Caco-2 (cell line): Measurements from ENCODE around the gene ADGRL2. TPM values are rescaled to one million over a fixed set of nuclear protein-coding genes. Genes with fewer than 3 reads are reported as not detected.

ENCODE experiments used
- BruUV-seq: library from RNA; stranded (reverse); fragments of 400-500 nt; replicated peaks from 2 replicates; lab custom pipeline; 2021; lab: Mats Ljungman, UMichigan
- CTCF ChIA-PET: fragments of 300-600 bp; sonication (Branson Sonifier 250); formaldehyde crosslinking; loops from one replicate; lab custom pipeline; 2022; ENCODE audit warnings: antibody characterized with exemption; lab: Charles Lee
- POLR2A ChIA-PET: fragments of 300-600 bp; sonication (Branson Sonifier 250); formaldehyde crosslinking; loops from one replicate; lab custom pipeline; 2022; ENCODE audit warnings: antibody characterized with exemption; lab: Charles Lee
- DNase-seq, 2 experiments: peaks; one replicate each; pipeline versions ENCODE4 v3.0.0 to v3.0.0-alpha.2; 2020 to 2022
- H3K27me3 ChIP-seq: replicated peaks from 2 replicates; pipeline ENCODE4 v1.6.0; 2011; ENCODE audit warnings: low read length; ENCODE audit not compliant: control insufficient read depth, insufficient read depth
- H3K36me3 ChIP-seq: 2 replicates; pipeline ENCODE4 v1.5.1; 2011; ENCODE audit warnings: low read length; ENCODE audit not compliant: control insufficient read depth, insufficient read depth
- H3K4me1 ChIP-seq: fragments of 250-450 bp; sonication (Bioruptor Pico); 2 replicates; pipeline ENCODE4 v1.5.1; 2020; ENCODE audit warnings: mild to moderate bottlenecking
- H3K4me3 ChIP-seq: 2 replicates; pipeline ENCODE4 v1.5.1; 2011; ENCODE audit warnings: low read depth, mild to moderate bottlenecking, control low read depth, low read length
- H3K9me3 ChIP-seq: fragments of 250-450 bp; sonication (Bioruptor Pico); 2 replicates; pipeline ENCODE4 v1.5.1; 2020; ENCODE audit warnings: mild to moderate bottlenecking, moderate library complexity
- H3K27ac Mint-ChIP-seq: one replicate; pipeline ENCODE4 v1.8.0; 2022; ENCODE audit warnings: mixed read lengths; ENCODE audit not compliant: unreplicated experiment
- H3K27me3 Mint-ChIP-seq: one replicate; pipeline ENCODE4 v1.8.0; 2022; ENCODE audit warnings: mixed read lengths; ENCODE audit not compliant: insufficient read depth, unreplicated experiment
- H3K36me3 Mint-ChIP-seq: one replicate; pipeline ENCODE4 v1.8.0; 2022; ENCODE audit warnings: mild to moderate bottlenecking, mixed read lengths; ENCODE audit not compliant: insufficient read depth, unreplicated experiment
- H3K4me1 Mint-ChIP-seq: one replicate; pipeline ENCODE4 v1.8.0; 2022; ENCODE audit warnings: low read depth, mixed read lengths; ENCODE audit not compliant: unreplicated experiment
- H3K4me3 Mint-ChIP-seq: one replicate; pipeline ENCODE4 v1.8.0; 2022; ENCODE audit warnings: mild to moderate bottlenecking, moderate library complexity, mixed read lengths; ENCODE audit not compliant: unreplicated experiment
- H3K9me3 Mint-ChIP-seq: one replicate; pipeline ENCODE4 v1.8.0; 2022; ENCODE audit warnings: mixed read lengths; ENCODE audit not compliant: unreplicated experiment
- intact Hi-C: fragments of 100-400 bp; cut with micrococcal nuclease; formaldehyde crosslinking; loops from one replicate; pipeline ENCODE4 v1.10.0; 2022; ENCODE audit not compliant: unreplicated experiment
- total RNA-seq: library from RNA; stranded (reverse); gene quantifications from 2 replicates; pipeline ENCODE4 v1.2.3, GENCODE V29; 2022
- TF ChIP-seq, protein P1 (sequence below), 2 experiments: fragments of 200-600 bp in 1 of 2; IDR thresholded peaks; 1 replicate in 1 of 2; 2 replicates in 1 of 2; pipeline versions ENCODE4 v1.5.1 to v1.8.0; 2011 to 2022; ENCODE audit warnings: antibody characterized with exemption in 1 of 2, control low read depth in 1 of 2, inconsistent platforms in 1 of 2, low read depth in 1 of 2, low read length in 1 of 2, mild to moderate bottlenecking in 1 of 2, moderate library complexity in 1 of 2; ENCODE audit not compliant: insufficient read depth in 1 of 2, severe bottlenecking in 1 of 2, unreplicated experiment in 1 of 2

Gene ADGRL2
- total RNA-seq, 1 experiment from 2014 or later = 3.8 TPM

DNA sequence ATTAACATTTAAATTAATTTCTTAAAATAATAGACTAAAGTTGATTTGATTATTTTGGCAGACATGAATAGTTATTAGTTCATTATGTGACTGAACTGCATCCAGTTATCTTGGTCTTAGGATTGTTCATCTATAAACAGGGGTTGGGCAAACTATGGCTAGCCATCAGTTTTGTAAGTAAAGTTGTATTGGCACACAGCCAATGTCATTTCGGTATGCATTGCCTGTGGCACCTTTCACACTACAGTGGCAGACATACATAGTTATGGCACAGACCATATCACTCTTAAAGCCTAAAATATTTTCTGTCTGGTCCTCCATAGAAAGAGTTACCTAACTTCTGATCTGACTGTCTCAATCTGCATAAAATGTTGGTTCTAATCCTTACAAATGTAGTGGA is 27.2 kb downstream of the ADGRL2 start:
- Histone ChIP-seq H3K36me3 (no peaks in the 10 kb centered on the region), H3K27me3 (no peaks in the 10 kb centered on the region), H3K4me1 (no peaks in the 10 kb centered on the region), H3K9me3 (no peaks in the 10 kb centered on the region), H3K4me3 (no peak overlapping the region)
- TF ChIP-seq, protein P1, sequence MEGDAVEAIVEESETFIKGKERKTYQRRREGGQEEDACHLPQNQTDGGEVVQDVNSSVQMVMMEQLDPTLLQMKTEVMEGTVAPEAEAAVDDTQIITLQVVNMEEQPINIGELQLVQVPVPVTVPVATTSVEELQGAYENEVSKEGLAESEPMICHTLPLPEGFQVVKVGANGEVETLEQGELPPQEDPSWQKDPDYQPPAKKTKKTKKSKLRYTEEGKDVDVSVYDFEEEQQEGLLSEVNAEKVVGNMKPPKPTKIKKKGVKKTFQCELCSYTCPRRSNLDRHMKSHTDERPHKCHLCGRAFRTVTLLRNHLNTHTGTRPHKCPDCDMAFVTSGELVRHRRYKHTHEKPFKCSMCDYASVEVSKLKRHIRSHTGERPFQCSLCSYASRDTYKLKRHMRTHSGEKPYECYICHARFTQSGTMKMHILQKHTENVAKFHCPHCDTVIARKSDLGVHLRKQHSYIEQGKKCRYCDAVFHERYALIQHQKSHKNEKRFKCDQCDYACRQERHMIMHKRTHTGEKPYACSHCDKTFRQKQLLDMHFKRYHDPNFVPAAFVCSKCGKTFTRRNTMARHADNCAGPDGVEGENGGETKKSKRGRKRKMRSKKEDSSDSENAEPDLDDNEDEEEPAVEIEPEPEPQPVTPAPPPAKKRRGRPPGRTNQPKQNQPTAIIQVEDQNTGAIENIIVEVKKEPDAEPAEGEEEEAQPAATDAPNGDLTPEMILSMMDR (IDR thresholded peaks at IDR 0.05; ENCODE audit: insufficient read depth in 1 of 2, low read depth in 1 of 2, low read length in 1 of 2, severe bottlenecking in 1 of 2, unreplicated experiment in 1 of 2) = no peak
- intact Hi-C loops = no loop called here
- BruUV-seq = no TSS peak
- POLR2A ChIA-PET = no interaction called here
- CTCF ChIA-PET = no interaction called here
- Mint-ChIP-seq H3K9me3 (no peaks in the 10 kb centered on the region), H3K4me3 (no peak overlapping the region), H3K27ac (no peak overlapping the region), H3K4me1 (no peaks in the 10 kb centered on the region), H3K27me3 (no peaks in the 10 kb centered on the region), H3K36me3 (no peaks in the 10 kb centered on the region)
- DNase-seq = no peak

DNA sequence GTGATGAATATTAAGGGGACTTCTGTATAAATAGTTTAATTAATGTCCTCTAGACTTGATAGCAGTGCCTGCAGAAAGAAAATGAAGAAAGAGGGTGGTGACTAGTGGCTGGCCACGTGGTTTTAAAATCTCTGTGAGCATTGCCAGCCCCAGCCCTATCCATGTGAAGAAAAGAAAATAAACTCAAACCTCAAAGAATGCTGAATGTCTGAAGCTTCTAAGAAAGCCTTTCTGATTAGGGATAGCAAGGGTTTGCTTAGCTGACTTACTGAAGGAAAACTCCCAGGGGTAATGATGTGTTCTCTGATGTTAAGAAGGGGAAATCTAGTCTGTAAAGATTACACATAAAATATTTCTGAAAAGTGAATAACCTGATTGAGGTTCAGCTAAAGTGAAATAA is 31.8 kb downstream of the ADGRL2 start:
- TF ChIP-seq, protein P1 (IDR thresholded peaks at IDR 0.05; ENCODE audit: insufficient read depth in 1 of 2, low read depth in 1 of 2, low read length in 1 of 2, severe bottlenecking in 1 of 2, unreplicated experiment in 1 of 2) = no peak
- no TSS peak for BruUV-seq
- no peak overlapping the region for H3K4me3 Mint-ChIP-seq
- intact Hi-C loops = no loop called here
- H3K27me3 Mint-ChIP-seq = peaks cover 3% of the 10 kb centered on the region
- ChIA-PET POLR2A (no interaction called here), CTCF (no interaction called here)
- no peak overlapping the region for H3K4me3 ChIP-seq
- H3K36me3 Mint-ChIP-seq = no peaks in the 10 kb centered on the region
- no peaks in the 10 kb centered on the region for H3K9me3 Mint-ChIP-seq
- H3K9me3 ChIP-seq = no peaks in the 10 kb centered on the region
- H3K4me1 Mint-ChIP-seq = no peaks in the 10 kb centered on the region
- H3K4me1 ChIP-seq = no peaks in the 10 kb centered on the region
- H3K36me3 ChIP-seq = no peaks in the 10 kb centered on the region
- no peaks in the 10 kb centered on the region for H3K27me3 ChIP-seq
- no peak overlapping the region for H3K27ac Mint-ChIP-seq
- no peak for DNase-seq

DNA sequence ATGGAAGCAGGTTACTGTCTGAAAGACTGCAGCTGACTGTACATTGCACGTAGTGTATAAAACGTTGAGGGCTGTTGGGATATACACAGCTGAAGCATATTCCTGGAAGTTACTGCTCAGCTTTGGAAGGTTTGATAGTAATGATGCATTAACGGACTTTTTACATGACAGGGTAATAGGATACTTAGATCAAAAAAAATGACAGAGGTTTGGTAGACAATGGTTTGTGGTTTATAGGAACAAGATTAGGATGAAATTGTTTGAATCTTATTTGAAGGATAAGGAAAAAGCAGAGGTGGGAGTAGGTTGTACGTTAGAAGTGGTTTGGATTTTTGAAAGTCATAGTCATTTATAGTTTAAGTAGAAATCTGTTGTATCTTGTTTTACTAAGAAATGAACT is 33.0 kb downstream of the ADGRL2 start:
- H3K4me3 ChIP-seq = no peak overlapping the region
- peaks cover 3% of the 10 kb centered on the region for H3K27me3 Mint-ChIP-seq
- ChIA-PET POLR2A (no interaction called here), CTCF (no interaction called here)
- no peak for DNase-seq
- H3K9me3 ChIP-seq = no peaks in the 10 kb centered on the region
- TF ChIP-seq, protein P1 (IDR thresholded peaks at IDR 0.05; ENCODE audit: insufficient read depth in 1 of 2, low read depth in 1 of 2, low read length in 1 of 2, severe bottlenecking in 1 of 2, unreplicated experiment in 1 of 2) = no peak
- H3K4me3 Mint-ChIP-seq = no peak overlapping the region
- no peaks in the 10 kb centered on the region for H3K9me3 Mint-ChIP-seq
- intact Hi-C loops = no loop called here
- no peaks in the 10 kb centered on the region for H3K4me1 Mint-ChIP-seq
- BruUV-seq = no TSS peak
- no peaks in the 10 kb centered on the region for H3K36me3 Mint-ChIP-seq
- no peak overlapping the region for H3K27ac Mint-ChIP-seq
- H3K27me3 ChIP-seq = no peaks in the 10 kb centered on the region
- no peaks in the 10 kb centered on the region for H3K36me3 ChIP-seq
- H3K4me1 ChIP-seq = no peaks in the 10 kb centered on the region
